NT2/D1 (cell line): Measurements from ENCODE around the gene FCN2.

Experiments
- SUZ12 ChIP-seq: IDR thresholded peaks from 2 replicates; pipeline ENCODE4 v1.6.1; 2011; ENCODE audit not compliant: insufficient read length, insufficient read depth; ENCODE audit errors: extremely low read depth
- YY1 ChIP-seq: IDR thresholded peaks from 2 replicates; pipeline ENCODE4 v1.6.1; 2011; ENCODE audit not compliant: insufficient read length, insufficient read depth
- ZNF274 ChIP-seq: IDR thresholded peaks from 2 replicates; pipeline ENCODE4 v1.6.1; 2011; ENCODE audit warnings: mild to moderate bottlenecking, low read depth, low read length

- no peak for TF ChIP-seq YY1
- no peak for TF ChIP-seq ZNF274
- no peak for TF ChIP-seq SUZ12
Observed at GRCh38 chr9:134885679-134886412, 5.2 kb downstream of the FCN2 start.
